ENCODE measurements around the gene PARP8. TPM values are rescaled to one million over a fixed set of nuclear protein-coding genes. Genes with fewer than 3 reads are reported as not detected.

PARP8 gene
- polyA plus RNA-seq, 1 experiment = 25.1 TPM

DNA sequence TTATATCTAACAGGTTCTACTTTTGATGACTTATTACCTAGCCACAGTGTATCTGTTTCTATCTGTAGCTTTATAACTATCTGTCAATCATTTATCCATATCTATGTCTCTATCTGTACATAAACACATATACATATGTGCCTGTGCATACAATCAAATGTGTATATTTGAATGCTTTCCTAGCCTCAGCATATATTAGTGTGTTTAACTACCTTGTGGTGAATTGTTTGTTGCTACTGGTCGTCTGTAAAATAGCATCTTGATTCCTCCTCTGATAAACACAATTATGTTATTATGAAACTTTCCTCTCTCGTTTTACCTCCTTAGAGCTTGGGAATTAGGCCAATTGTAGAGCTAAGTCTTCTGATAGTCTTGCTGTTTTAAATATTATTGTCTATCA lies 44.4 kb downstream of the PARP8 start:
- TF ChIP-seq, protein P1, sequence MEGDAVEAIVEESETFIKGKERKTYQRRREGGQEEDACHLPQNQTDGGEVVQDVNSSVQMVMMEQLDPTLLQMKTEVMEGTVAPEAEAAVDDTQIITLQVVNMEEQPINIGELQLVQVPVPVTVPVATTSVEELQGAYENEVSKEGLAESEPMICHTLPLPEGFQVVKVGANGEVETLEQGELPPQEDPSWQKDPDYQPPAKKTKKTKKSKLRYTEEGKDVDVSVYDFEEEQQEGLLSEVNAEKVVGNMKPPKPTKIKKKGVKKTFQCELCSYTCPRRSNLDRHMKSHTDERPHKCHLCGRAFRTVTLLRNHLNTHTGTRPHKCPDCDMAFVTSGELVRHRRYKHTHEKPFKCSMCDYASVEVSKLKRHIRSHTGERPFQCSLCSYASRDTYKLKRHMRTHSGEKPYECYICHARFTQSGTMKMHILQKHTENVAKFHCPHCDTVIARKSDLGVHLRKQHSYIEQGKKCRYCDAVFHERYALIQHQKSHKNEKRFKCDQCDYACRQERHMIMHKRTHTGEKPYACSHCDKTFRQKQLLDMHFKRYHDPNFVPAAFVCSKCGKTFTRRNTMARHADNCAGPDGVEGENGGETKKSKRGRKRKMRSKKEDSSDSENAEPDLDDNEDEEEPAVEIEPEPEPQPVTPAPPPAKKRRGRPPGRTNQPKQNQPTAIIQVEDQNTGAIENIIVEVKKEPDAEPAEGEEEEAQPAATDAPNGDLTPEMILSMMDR (IDR thresholded peaks at IDR 0.05; ENCODE audit: low read depth, low read length) = no peak
- H3K27me3 ChIP-seq (ENCODE audit: control insufficient read depth, insufficient read depth, low read length) = no peaks in the 10 kb centered on the region
- CTCF ChIA-PET = no interaction called here
- no peaks in the 10 kb centered on the region for H3K9me3 ChIP-seq (ENCODE audit: control insufficient read depth, insufficient read depth, low read length)
- H3K27ac ChIP-seq (ENCODE audit: low read depth, low read length) = no peak overlapping the region
- no peak overlapping the region for H3K4me3 ChIP-seq (ENCODE audit: low read depth, low read length)
- no peak for DNase-seq (ENCODE audit: low read depth, low spot score)
- POLR2A ChIA-PET = no interaction called here

DNA sequence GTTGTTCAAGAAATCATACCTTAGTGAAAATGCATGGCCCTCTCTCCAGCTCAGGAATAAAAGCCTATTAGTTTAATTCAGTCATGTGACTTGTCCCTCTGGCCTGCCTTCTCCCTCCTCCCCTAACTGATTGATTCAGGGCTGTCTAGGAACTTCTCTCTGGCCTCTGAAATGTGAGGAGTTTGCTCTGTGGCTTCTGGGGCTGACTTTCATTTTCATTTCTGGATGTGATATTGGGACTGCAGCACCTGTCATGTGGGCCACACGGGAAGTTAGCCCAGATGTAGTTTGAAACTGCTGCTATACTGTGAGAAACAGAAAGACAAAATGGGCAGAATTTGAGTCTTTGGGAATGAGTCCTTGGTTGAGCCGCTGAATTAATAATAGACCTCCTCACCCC lies 44.8 kb downstream of the PARP8 start:
- ChIA-PET CTCF (no interaction called here), POLR2A (no interaction called here)
- TF ChIP-seq, protein P1 (IDR thresholded peaks at IDR 0.05; ENCODE audit: low read depth, low read length) = no peak
- H3K4me3 ChIP-seq (ENCODE audit: low read depth, low read length) = no peak overlapping the region
- H3K27ac ChIP-seq (ENCODE audit: low read depth, low read length) = no peak overlapping the region
- H3K27me3 ChIP-seq (ENCODE audit: control insufficient read depth, insufficient read depth, low read length) = no peaks in the 10 kb centered on the region
- DNase-seq (ENCODE audit: low read depth, low spot score) = no peak
- no peaks in the 10 kb centered on the region for H3K9me3 ChIP-seq (ENCODE audit: control insufficient read depth, insufficient read depth, low read length)

DNA sequence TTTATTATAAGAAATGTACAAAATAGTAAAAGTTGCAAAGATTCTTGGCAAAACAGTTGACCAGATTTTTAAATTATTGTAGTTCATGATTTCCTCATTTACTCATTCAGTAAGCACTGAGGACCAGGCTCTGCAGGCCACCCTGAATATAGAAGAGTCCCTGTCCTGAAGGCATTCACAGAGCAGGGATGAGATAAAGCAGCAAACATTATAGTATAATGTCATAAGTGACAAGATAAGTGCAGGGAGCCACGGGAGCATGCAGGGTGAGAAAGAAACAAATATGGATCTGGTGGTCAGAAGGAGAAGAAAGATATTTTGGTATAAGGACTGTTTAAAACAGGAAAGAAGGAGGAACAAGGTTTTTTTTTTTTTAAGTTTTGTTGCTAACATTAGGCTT lies 46.0 kb downstream of the PARP8 start:
- Histone ChIP-seq H3K9me3 (ENCODE audit: control insufficient read depth, insufficient read depth, low read length) (no peaks in the 10 kb centered on the region), H3K27ac (ENCODE audit: low read depth, low read length) (no peak overlapping the region), H3K4me3 (ENCODE audit: low read depth, low read length) (no peak overlapping the region), H3K27me3 (ENCODE audit: control insufficient read depth, insufficient read depth, low read length) (no peaks in the 10 kb centered on the region)
- ChIA-PET CTCF (no interaction called here), POLR2A (no interaction called here)
- DNase-seq (ENCODE audit: low read depth, low spot score) = no peak
- TF ChIP-seq, protein P1 (IDR thresholded peaks at IDR 0.05; ENCODE audit: low read depth, low read length) = no peak

DNA sequence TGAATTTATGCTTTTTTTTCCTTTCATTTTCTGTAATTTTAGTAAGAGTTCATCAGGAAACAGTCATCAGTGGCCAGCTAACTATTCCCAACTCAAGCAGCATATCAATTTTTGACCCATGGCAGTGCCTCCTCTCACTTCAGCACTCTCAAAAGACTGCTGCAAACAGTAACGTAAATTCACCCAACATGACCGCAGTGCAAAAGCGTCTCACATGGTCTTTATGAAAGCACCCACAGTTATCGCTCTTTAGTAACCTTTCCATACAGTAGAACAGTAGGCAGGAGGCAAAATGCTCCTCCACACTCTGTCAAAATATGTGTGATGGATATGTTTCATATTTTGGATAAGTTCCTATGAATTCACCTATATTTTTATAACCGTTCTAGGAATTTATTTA lies 48.6 kb downstream of the PARP8 start:
- no peak overlapping the region for H3K4me3 ChIP-seq (ENCODE audit: low read depth, low read length)
- POLR2A ChIA-PET = no interaction called here
- CTCF ChIA-PET = interaction anchor here (0.8 to 0.9 kb wide), 2 partner anchors 9 to 37 kb away, joined by 3 to 4 read pairs; no protein-coding TSS in a partner anchor
- H3K27ac ChIP-seq (ENCODE audit: low read depth, low read length) = no peak overlapping the region
- no peaks in the 10 kb centered on the region for H3K9me3 ChIP-seq (ENCODE audit: control insufficient read depth, insufficient read depth, low read length)
- no peaks in the 10 kb centered on the region for H3K27me3 ChIP-seq (ENCODE audit: control insufficient read depth, insufficient read depth, low read length)
- no peak for DNase-seq (ENCODE audit: low read depth, low spot score)
- TF ChIP-seq, protein P1 (IDR thresholded peaks at IDR 0.05; ENCODE audit: low read depth, low read length) = no peak

DNA sequence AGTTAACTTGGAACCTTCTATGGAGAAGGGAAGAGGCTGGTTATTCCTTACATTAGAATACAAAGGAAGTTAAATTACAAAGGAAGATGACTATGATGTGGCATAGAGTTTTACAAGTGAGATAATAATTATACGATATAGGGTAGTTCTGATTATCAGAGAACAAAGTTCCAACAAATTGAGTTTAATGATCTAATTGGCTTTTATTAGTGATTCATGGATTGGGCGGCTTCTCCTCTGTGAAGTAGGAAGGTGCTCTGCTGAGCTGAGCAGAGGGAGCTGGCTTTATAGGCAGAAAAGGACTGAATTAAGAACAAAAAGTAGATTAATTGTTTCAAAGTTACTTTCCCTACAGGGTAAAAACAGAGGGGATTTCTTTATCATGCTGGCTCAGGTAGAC lies 49.7 kb downstream of the PARP8 start:
- no peak for DNase-seq (ENCODE audit: low read depth, low spot score)
- POLR2A ChIA-PET = no interaction called here
- no peaks in the 10 kb centered on the region for H3K9me3 ChIP-seq (ENCODE audit: control insufficient read depth, insufficient read depth, low read length)
- CTCF ChIA-PET = interaction anchor here (0.9 kb wide), 1 partner anchor 22 kb away, joined by 3 read pairs; no protein-coding TSS in a partner anchor
- TF ChIP-seq, protein P1 (IDR thresholded peaks at IDR 0.05; ENCODE audit: low read depth, low read length) = no peak
- H3K4me3 ChIP-seq (ENCODE audit: low read depth, low read length) = no peak overlapping the region
- H3K27ac ChIP-seq (ENCODE audit: low read depth, low read length) = no peak overlapping the region
- no peaks in the 10 kb centered on the region for H3K27me3 ChIP-seq (ENCODE audit: control insufficient read depth, insufficient read depth, low read length)
